Left ventricle myocardium inferior (tissue), 1 donor: Measurements from ENCODE around the gene AKAP13. TPM values are rescaled to one million over a fixed set of nuclear protein-coding genes. Genes with fewer than 3 reads are reported as not detected.

ENCODE experiments used
- DNase-seq: peaks from one replicate; pipeline ENCODE4 v3.0.0-alpha.2; 2020
- H3K27ac ChIP-seq: fragments of 200-600 bp; replicated peaks from 2 replicates; pipeline ENCODE4 v1.8.0; 2021
- H3K27me3 ChIP-seq: fragments of 200-600 bp; 2 replicates; pipeline ENCODE4 v1.8.0; 2021; ENCODE audit warnings: low read depth
- H3K36me3 ChIP-seq: fragments of 200-600 bp; 2 replicates; pipeline ENCODE4 v1.8.0; 2021
- H3K4me1 ChIP-seq: fragments of 200-600 bp; 2 replicates; pipeline ENCODE4 v1.8.0; 2021
- H3K4me3 ChIP-seq: fragments of 200-600 bp; 2 replicates; pipeline ENCODE4 v1.8.0; 2021; ENCODE audit warnings: mild to moderate bottlenecking, moderate library complexity
- H3K9me3 ChIP-seq: fragments of 200-600 bp; replicated peaks from 2 replicates; pipeline ENCODE4 v1.8.0; 2021
- CTCF ChIP-seq: fragments of 200-600 bp; IDR thresholded peaks from 2 replicates; pipeline ENCODE4 v1.8.0; 2021; ENCODE audit warnings: antibody characterized with exemption, mild to moderate bottlenecking, borderline replicate concordance
- intact Hi-C: fragments of 100-400 bp; cut with micrococcal nuclease; formaldehyde crosslinking; loops from one replicate; pipeline ENCODE4 v1.11.0; 2022
- total RNA-seq: library from RNA; stranded (reverse); fragmentation: NEBNext Ultra II Directional; extraction: Animal tissue kit (Norgen Biotek cat#: 25700); gene quantifications from one replicate; pipeline ENCODE4 v1.2.1, GENCODE V29; 2021
- donor health status: DM: no; HTN: yes; CAD: no; lungs with severe emphysema.

Gene AKAP13
- total RNA-seq, 1 donor from 2014 or later = 331 TPM

DNA sequence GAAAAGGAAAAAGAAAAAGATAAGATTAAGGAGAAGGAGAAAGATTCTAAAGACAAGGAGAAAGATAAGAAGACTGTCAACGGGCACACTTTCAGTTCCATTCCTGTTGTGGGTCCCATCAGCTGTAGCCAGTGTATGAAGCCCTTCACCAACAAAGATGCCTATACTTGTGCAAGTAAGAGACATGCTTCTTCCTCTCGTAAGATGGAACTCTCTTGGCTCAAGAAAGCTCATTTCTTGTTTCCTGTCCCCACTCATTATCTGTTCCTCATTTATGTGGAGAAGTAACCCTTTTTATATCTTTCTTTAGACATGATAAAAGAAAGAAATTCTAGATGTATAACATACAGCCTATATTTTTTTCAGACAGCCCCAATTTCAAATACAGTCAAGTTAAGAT, 312.9 kb downstream of the AKAP13 start:
- peaks cover 66% of the 10 kb centered on the region for H3K4me1 ChIP-seq

GRCh38 chr15:85694091-85694490, 313.7 kb downstream of the AKAP13 start:
- Histone ChIP-seq H3K4me1 (peaks cover 62% of the 10 kb centered on the region), H3K4me3 (no peak overlapping the region), H3K9me3 (no peaks in the 10 kb centered on the region), H3K27ac (peak overlapping the region; percentile 77), H3K27me3 (no peaks in the 10 kb centered on the region), H3K36me3 (peaks cover 70% of the 10 kb centered on the region)
- DNase-seq = no peak
- intact Hi-C loops = loop anchor here (10.0 kb wide), 1 partner anchor 199 kb away; no protein-coding TSS in a partner anchor
- no peak for TF ChIP-seq CTCF

More for the DNA sequence above, 312.9 kb downstream of the AKAP13 start:
- Histone ChIP-seq H3K27ac (peak overlapping the region; percentile 77), H3K4me3 (no peak overlapping the region), H3K9me3 (no peaks in the 10 kb centered on the region), H3K27me3 (no peaks in the 10 kb centered on the region), H3K36me3 (peaks cover 62% of the 10 kb centered on the region)
- DNase-seq = no peak
- intact Hi-C loops = loop anchor here (10.0 kb wide), 1 partner anchor 198 kb away; no protein-coding TSS in a partner anchor
- no peak for TF ChIP-seq CTCF

DNA sequence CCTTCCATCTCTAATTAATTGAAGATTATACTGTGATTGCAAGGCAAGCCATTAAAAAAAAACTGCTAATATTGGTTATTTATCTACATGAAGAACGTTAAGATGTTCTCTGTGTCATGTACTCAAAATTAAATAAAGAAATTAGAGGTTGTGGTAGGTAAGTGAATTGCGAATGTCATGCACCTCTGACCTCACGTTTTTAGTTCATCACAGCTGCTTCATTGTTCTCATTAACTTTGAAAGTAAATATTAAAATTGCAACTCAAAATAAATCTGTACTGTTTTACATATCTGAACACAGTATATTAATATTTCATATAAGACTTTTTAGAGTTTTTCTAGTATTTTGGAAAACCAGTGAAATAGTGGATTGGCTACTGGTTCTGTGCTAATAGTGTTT, 320.4 kb downstream of the AKAP13 start:
- Histone ChIP-seq H3K4me3 (no peak overlapping the region), H3K9me3 (no peaks in the 10 kb centered on the region), H3K4me1 (peaks cover 67% of the 10 kb centered on the region), H3K36me3 (peaks cover 54% of the 10 kb centered on the region), H3K27ac (peak overlapping the region; percentile 94), H3K27me3 (no peaks in the 10 kb centered on the region)
- no peak for DNase-seq
- intact Hi-C loops = no loop called here
- no peak for TF ChIP-seq CTCF

GRCh38 chr15:85702321-85703101, 322.1 kb downstream of the AKAP13 start:
- H3K4me1 ChIP-seq = peaks cover 84% of the 10 kb centered on the region

DNA sequence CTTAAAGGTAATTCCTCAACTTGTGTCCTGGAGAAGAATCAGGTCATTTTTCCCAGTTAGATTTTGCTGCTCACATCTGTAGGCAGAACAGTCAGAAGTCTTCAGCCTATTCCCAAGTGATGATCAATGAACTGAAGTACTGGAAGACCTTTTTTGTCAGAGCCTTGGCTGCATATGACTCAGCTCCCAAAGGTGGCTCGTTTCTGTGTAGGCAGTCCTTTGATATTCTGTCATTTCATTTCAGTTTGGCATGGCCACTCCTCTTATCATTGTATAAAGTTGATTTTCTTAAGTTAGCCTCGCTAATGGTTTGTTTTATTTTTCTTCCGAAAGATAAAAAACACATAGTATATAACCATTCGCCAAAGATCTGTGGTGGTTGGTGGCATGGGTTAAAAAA, 323.7 kb downstream of the AKAP13 start:
- Histone ChIP-seq H3K4me1 (peaks cover 97% of the 10 kb centered on the region), H3K27me3 (no peaks in the 10 kb centered on the region), H3K27ac (peak overlapping the region; percentile 94), H3K36me3 (peaks cover 33% of the 10 kb centered on the region), H3K4me3 (peak overlapping the region; percentile 21), H3K9me3 (no peaks in the 10 kb centered on the region)
- TF ChIP-seq CTCF = no peak
- DNase-seq = no peak
- intact Hi-C loops = no loop called here

More at GRCh38 chr15:85702321-85703101, 322.1 kb downstream of the AKAP13 start:
- Histone ChIP-seq H3K9me3 (no peaks in the 10 kb centered on the region), H3K4me3 (no peak overlapping the region), H3K27ac (peak overlapping the region; percentile 94), H3K27me3 (no peaks in the 10 kb centered on the region), H3K36me3 (peaks cover 37% of the 10 kb centered on the region)
- DNase-seq = no peak
- TF ChIP-seq CTCF = no peak
- intact Hi-C loops = no loop called here
